HepG2 (cell line): ENCODE data around the gene SGCE. TPM values are rescaled to one million over a fixed set of nuclear protein-coding genes. Genes with fewer than 3 reads are reported as not detected.

Source experiments
- AHDC1 ChIP-seq: sonication (generic); formaldehyde crosslinking; IDR thresholded peaks from 2 replicates; pipeline ENCODE4 v1.5.1; 2020; ENCODE audit warnings: mild to moderate bottlenecking, missing genetic modification reagents, borderline replicate concordance
- CEBPZ ChIP-seq: IDR thresholded peaks from 2 replicates; pipeline ENCODE4 v1.6.1; 2012; ENCODE audit warnings: low read length, improper control_type of control experiment
- CREM ChIP-seq, 2 experiments: sonication (generic) in 1 of 2; formaldehyde crosslinking in 1 of 2; IDR thresholded peaks; 2 replicates each; pipeline versions ENCODE4 v1.4.0 to v1.6.1; 2016 to 2020; ENCODE audit warnings: antibody characterized with exemption in 1 of 2, mild to moderate bottlenecking in 1 of 2, missing genetic modification reagents in 1 of 2
- FOSL2 ChIP-seq: sonication (generic); formaldehyde crosslinking; IDR thresholded peaks from 2 replicates; pipeline ENCODE4 v1.4.0; 2020; ENCODE audit warnings: missing genetic modification reagents
- FOXK2 ChIP-seq: fragments of 450-650 bp; IDR thresholded peaks from 2 replicates; pipeline ENCODE4 v1.6.1; 2016
- HNRNPL ChIP-seq: fragments of 200-400 bp; formaldehyde crosslinking; IDR thresholded peaks from 2 replicates; pipeline ENCODE4 v1.6.1; 2017; ENCODE audit warnings: mild to moderate bottlenecking, low read depth, low read length
- KLF16 ChIP-seq, 2 experiments: sonication (generic) in 1 of 2; formaldehyde crosslinking in 1 of 2; IDR thresholded peaks; 2 replicates each; pipeline versions ENCODE4 v1.6.1 to v1.8.0; 2016 to 2023; ENCODE audit warnings: missing genetic modification reagents in 2 of 2, missing compliant biosample characterization in 1 of 2
- LCORL ChIP-seq, 2 experiments: fragments of 450-650 bp in 1 of 2; sonication (generic) in 1 of 2; formaldehyde crosslinking in 1 of 2; IDR thresholded peaks; 2 replicates each; pipeline versions ENCODE4 v1.5.0 to v1.6.1; 2017 to 2020; ENCODE audit warnings: antibody characterized with exemption in 1 of 2, missing genetic modification reagents in 1 of 2
- MIER3 ChIP-seq: IDR thresholded peaks from 2 replicates; pipeline ENCODE4 v1.6.1; 2016; ENCODE audit warnings: missing compliant biosample characterization, borderline replicate concordance
- NAIF1 ChIP-seq: sonication (generic); formaldehyde crosslinking; IDR thresholded peaks from 2 replicates; pipeline ENCODE4 v1.5.0; 2020; ENCODE audit warnings: mild to moderate bottlenecking, missing genetic modification reagents, borderline replicate concordance
- NPAS2 ChIP-seq: sonication (generic); formaldehyde crosslinking; IDR thresholded peaks from 2 replicates; pipeline ENCODE4 v1.8.0; 2022; ENCODE audit warnings: mild to moderate bottlenecking, missing genetic modification reagents, borderline replicate concordance
- NR2F6 ChIP-seq, 2 experiments: IDR thresholded peaks; 2 replicates each; pipeline ENCODE4 v1.6.1; 2016; ENCODE audit warnings: antibody characterized with exemption in 1 of 2, mild to moderate bottlenecking in 1 of 2
- RELA ChIP-seq: sonication (generic); formaldehyde crosslinking; IDR thresholded peaks from 2 replicates; pipeline ENCODE4 v1.4.0; 2020; ENCODE audit warnings: missing genetic modification reagents
- SYNCRIP ChIP-seq: fragments of 200-400 bp; formaldehyde crosslinking; IDR thresholded peaks from 2 replicates; pipeline ENCODE4 v1.6.1; 2018; ENCODE audit warnings: mild to moderate bottlenecking, low read depth, low read length; ENCODE audit not compliant: insufficient read depth
- THAP11 ChIP-seq: IDR thresholded peaks from 2 replicates; pipeline ENCODE4 v1.6.1; 2016; ENCODE audit warnings: missing biosample characterization, missing genetic modification reagents
- ZBTB42 ChIP-seq: sonication (generic); formaldehyde crosslinking; IDR thresholded peaks from 2 replicates; pipeline ENCODE4 v1.5.0; 2020; ENCODE audit warnings: mild to moderate bottlenecking, missing genetic modification reagents
- ZNF251 ChIP-seq: sonication (generic); formaldehyde crosslinking; IDR thresholded peaks from 2 replicates; pipeline ENCODE4 v1.9.0; 2021; ENCODE audit warnings: mild to moderate bottlenecking, missing genetic modification reagents
- ZNF446 ChIP-seq: sonication (generic); formaldehyde crosslinking; IDR thresholded peaks from 2 replicates; pipeline ENCODE4 v1.5.0; 2020; ENCODE audit warnings: mild to moderate bottlenecking, missing genetic modification reagents
- ZNF572 ChIP-seq: sonication (generic); formaldehyde crosslinking; IDR thresholded peaks from 2 replicates; pipeline ENCODE4 v1.5.1; 2020; ENCODE audit warnings: mild to moderate bottlenecking, missing genetic modification reagents
- ZSCAN9 ChIP-seq: IDR thresholded peaks from 2 replicates; pipeline ENCODE4 v1.6.1; 2016; ENCODE audit warnings: borderline replicate concordance
- polyA plus RNA-seq, 8 experiments: library from polyadenylated mRNA; depleted of rRNA in 3 of 8; stranded (reverse) in 7 of 8; unstranded in 1 of 8; fragments of >200 nt; fragmentation: Illumina TruSeq in 4 of 8; extraction: Trizol in 4 of 8; gene quantifications; 2 replicates each; pipeline versions ENCODE4 v1.2.1 to v1.2.3, GENCODE V29; 2011 to 2016; ENCODE audit warnings: low read depth in 4 of 8, missing spikeins in 1 of 8, mixed read lengths in 1 of 8; ENCODE audit not compliant: insufficient read depth in 1 of 8
- total RNA-seq, 5 experiments: library from RNA; depleted of rRNA; stranded (reverse); fragments of >200 nt; fragmentation: Illumina TruSeq; extraction: Trizol; gene quantifications; 2 replicates each; pipeline ENCODE4 v1.2.3, GENCODE V29; 2016; ENCODE audit warnings: low read depth in 1 of 5

The SGCE gene
- total and polyA plus RNA-seq, 2 of the 13 experiments (the other 11 are each of a cell fraction or from before 2014, with no cell fraction given): 52.3 to 71.1 TPM

- TF ChIP-seq CEBPZ: no peak
- TF ChIP-seq NR2F6 (IDR thresholded peaks at IDR 0.05): peak; percentile 51
- peak; percentile 63 for TF ChIP-seq NR2F6 (CRISPR knock-in tag; IDR thresholded peaks at IDR 0.05)
- no peak for TF ChIP-seq ZNF572
- no peak for TF ChIP-seq NPAS2
- no peak for TF ChIP-seq ZNF251
- TF ChIP-seq THAP11 (CRISPR knock-in tag): 0 out of 2 replicates have a peak, but pooled peaks have one; percentile 30
- no peak for TF ChIP-seq HNRNPL
- TF ChIP-seq RELA (CRISPR knock-in tag): no peak
- no peak for TF ChIP-seq SYNCRIP
- no peak; the same call in 1 of the 2 replicates for TF ChIP-seq ZSCAN9 (CRISPR knock-in tag)
- peak; percentile 79 for TF ChIP-seq CREM (IDR thresholded peaks at IDR 0.05)
- no peak for TF ChIP-seq CREM (CRISPR knock-in tag; IDR thresholded peaks at IDR 0.05)
- TF ChIP-seq ZBTB42 (CRISPR knock-in tag): no peak
- TF ChIP-seq NAIF1: no peak
- peak; percentile 85 for TF ChIP-seq FOXK2
- peak; percentile 89; the same call in 1 of the 2 replicates for TF ChIP-seq AHDC1
- TF ChIP-seq KLF16 (CRISPR knock-in tag; IDR thresholded peaks at IDR 0.05): no peak
- peak; percentile 56; the same call in 1 of the 2 replicates for TF ChIP-seq LCORL (IDR thresholded peaks at IDR 0.05)
- TF ChIP-seq LCORL (CRISPR knock-in tag; IDR thresholded peaks at IDR 0.05): no peak; the same call in 1 of the 2 replicates
- no peak for TF ChIP-seq ZNF446 (CRISPR knock-in tag)
- 0 out of 2 replicates have a peak, but pooled peaks have one; percentile 31 for TF ChIP-seq FOSL2
- TF ChIP-seq MIER3: peak; percentile 71; the same call in 1 of the 2 replicates
These were observed 45.6 kb upstream of the SGCE start (continued) for GRCh38 chr7:94701555-94701973.
